CD1c-positive myeloid dendritic cell (primary cell): ENCODE measurements around the gene ENTHD1.

ENCODE experiments used
- DNase-seq: peaks from one replicate; pipeline ENCODE4 v3.0.0-alpha.2; 2016; ENCODE audit errors: extremely low spot score

The ENTHD1 gene, protein sequence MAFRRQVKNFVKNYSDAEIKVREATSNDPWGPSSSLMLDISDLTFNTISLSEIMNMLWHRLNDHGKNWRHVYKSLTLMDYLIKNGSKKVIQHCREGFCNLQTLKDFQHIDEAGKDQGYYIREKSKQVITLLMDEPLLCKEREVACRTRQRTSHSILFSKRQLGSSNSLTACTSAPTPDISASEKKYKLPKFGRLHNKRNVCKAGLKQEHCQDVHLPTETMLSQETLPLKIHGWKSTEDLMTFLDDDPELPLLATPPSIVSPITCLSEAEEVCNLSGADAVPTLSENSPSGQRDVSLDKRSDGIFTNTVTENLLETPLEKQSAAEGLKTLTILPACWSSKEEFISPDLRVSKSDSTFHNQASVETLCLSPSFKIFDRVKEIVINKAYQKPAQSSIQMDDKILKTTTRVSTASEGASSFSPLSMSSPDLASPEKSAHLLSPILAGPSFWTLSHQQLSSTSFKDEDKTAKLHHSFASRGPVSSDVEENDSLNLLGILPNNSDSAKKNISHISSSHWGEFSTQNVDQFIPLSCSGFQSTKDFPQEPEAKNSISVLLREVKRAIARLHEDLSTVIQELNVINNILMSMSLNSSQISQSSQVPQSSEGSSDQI

DNA sequence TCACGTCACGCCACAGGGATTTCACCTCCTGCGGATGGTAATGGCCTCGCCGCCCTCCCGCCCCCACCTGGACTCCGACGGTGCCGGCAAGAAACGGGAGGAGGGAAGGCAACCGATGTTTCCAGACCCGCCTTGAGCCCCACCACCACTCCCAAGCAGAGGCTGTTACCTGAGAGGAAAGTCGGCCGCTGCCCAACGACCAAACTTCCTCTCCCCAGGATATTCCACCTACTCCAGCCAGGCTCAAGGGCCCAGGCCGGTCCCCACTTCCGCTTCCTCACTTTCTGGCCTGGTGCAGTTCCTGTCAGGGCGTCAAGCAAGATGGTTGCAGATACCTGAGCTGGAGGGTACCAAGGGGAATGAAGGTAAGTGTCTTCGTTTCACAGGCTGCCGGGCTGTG is at the start of gene ENTHD1:
TSS of gene ENTHD1 (minus strand) at position 235 of the 400 bp plus-strand sequence. CDS start 6,012 bp downstream, outside the sequence.
- DNase-seq, result no peak

DNA sequence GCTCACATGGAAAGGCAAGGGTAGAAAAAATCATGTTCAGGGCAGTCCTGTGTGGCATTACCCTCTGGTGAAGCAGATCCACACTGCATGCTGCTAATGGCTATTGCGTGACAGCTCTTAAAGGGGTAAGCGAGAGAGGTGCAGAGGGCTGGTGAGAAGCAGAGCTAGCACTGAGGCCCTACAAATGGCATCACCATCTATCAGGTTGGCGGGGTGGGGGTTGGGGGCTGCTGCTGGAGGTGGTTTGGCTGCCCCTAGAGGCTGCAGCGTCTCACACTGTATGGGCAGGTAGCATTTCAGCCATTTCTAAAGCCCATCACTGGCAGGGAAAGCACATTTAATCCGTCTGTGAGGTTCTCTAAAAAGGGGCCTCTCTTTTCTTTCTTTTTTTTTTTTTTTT is 49.8 kb upstream of the ENTHD1 start:
- no peak for DNase-seq

DNA sequence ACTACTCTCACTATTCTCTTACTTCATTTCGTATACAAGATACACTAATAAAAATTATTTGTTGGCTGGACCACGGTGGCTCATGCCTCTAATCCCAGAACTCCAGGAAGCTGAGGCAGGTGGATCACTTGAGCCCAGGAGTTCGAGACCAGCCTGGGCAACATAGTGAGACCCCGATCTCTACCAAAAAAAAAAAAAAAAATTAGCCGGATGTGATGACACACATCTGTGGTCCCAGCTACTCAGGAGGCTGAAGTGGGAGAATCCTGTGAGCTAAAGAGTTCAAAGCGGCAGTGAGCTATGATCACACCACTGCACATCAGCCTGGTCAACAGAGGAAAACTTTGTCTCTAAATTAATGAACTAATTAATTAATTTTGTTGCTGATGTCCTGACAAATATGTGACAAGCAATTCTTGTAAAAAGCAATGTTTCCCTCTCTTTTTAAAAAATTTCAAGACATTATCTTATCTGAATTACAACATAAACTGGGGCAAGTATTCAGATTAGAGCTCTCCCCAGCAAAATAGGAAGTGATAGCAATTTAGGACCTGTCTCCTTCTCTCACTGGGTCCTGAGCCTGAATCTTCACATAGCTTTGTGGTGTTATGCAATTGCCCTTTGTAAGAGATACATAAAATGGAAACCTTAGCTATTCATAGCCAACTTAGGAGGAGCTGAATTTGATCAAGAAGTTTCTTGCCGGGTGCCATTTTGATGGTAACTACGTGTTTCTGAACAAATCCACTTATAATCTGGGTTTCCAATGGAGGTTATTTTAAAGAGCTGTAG is 49.1 kb upstream of the ENTHD1 start:
- DNase-seq, result peak; percentile 32

DNA sequence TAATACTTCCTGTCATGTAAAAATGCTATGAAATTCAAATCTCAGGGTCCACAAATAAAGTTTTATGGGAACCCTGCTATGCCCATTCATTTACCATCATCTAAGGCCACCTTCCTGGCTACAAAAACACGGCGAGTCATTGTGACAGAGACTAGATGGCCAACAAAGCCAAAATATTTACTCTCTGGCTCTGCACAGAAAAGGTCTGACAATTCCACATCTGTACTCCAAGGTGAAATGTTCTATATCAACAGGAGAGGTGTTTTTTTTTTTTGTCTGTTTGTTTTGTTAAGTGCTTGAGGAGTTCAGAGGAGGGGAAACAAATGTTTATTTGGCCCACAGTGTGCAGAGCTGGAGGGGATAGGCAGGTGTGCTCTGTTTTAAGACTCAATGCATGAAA is 48.0 kb upstream of the ENTHD1 start:
- DNase-seq, result no peak

DNA sequence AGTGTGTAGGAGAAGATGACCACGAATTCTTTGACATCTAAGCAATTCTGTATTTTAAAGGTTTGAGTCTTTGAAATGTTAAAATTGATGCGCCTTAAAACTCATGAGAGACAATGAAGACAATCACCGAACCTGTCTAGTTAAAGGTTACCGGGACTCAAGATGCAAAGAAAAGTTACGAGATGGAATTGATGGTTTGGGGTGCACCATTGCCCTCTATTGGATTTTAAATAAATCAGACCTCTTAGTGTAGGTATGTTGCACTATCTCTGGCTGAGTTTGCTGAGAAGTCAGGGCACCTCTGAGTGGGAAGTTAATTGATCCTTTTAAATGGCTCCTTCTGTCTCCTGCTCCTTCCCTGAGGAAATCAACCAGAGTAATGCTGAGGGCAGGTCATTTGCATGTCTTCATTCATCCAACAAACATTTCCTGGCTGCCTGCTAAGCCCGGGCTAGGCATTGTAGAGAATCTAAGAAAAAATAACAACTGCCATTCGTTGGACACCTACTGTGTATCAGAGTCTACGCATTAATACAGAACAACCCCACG is 47.3 kb upstream of the ENTHD1 start:
- peak; percentile 38 for DNase-seq

DNA sequence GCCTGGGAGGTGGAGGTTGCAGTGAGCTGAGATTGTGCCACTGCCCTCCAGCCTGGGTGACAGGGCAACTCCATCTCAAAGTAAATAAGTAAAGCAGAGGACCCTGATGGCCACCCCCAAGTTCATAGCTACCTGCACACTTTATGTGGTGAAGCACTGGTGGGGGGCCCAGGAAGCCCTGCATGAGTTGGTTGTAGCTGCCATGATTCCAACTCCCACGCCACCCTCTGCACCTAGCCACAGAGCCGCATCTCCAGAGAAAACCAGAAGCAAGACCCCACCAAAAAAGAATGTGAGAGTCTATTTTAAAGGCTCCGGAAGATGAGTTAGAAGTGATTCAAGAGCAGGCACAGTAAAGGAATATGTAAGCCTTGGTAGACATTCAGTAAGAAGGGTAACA is 46.3 kb upstream of the ENTHD1 start:
- no peak for DNase-seq

DNA sequence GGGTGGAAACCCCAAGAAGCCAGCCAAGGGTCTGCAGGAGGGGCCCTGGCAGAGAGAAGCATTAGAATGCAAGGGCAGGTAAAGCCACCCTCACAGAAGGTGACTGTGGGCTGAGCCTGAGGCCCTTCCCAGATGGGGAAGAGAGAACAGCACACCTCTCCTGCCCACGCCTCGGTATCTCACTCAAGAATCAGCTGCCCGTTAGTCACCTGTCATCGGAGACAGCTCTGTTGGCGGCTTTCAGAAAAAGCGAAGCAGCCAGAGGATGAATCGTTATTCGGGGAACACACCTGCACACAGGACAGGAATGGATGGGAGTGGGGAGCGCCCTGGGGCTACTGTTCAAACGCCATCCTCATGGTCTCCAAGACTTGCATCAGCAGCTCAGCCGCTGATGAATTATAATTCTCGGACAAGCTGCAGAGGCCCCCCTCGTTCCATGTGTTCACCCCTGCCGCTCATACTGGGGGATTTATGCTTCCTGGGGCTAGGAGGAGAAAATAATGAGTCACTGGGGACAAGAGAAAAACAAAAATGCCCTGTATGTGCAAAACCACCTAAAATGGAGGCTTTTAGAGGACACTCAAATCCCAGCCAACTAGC is 45.0 kb upstream of the ENTHD1 start:
- DNase-seq, result no peak

DNA sequence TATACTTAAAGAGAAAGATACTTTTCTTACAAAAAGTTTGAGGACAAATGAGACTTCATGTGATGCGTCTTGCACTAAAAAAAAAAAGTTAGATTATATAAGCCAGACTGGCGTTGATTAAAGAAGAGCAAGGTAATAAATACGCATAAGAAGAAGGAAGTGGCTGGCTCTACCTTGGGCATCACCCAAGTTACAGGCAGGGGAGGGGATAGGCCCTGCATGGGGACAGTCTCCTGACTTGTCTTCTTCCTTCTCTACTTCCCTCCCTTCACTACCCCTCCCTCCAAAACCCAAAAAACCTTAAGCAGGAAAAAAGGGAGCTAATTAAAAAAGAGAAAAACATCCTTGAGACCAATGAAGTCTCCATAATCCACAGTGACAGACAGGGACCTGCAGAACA is 44.3 kb upstream of the ENTHD1 start:
- no peak for DNase-seq

DNA sequence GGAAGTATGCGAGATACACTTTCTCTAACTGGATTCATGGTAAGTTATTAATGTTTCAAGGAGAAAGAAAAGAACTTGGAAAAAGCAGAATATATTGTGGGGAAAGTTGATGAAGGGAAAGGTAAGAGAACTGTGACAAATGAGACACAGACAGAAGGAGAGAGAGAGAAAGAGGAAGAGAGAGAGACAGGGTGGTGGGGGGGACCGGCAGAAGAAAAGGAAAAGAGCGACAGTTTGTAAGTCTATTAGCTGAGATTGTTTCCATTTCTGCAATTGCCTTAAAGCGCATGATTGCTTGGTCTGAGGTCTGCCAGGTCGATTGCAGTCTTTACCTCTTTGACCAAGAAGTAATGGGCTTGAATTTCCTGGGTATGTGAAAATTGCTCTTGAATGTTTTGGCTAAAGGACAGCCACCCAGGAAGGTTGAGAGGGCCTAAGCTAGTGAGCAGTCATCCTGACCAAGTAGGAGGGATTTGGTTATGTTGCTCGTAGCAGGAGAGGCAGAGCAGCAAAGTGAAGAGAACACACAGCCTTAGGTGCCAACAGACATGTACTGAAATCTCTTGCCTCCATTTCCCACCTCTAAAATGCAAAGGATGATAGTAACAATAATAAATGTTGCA is 43.1 kb upstream of the ENTHD1 start:
- DNase-seq, result no peak

DNA sequence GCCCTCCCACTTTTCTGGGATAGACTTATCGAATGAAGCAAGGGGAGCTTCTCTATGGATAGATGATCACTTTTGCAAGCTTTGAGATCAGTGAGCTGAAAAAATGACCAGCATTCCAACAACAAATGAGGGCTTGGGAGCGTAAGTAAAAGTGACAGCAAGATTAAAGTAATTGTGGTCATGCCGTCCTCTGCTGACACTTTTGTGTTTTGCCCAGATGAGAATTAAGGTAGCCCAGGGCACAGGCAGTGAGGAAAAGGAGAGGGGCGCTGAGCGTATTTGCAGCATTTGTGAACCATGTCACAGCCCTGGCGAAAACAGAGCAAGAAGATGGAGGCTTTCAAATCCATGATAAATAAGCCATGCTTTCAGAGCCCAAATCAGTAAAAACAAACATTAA is 42.1 kb upstream of the ENTHD1 start:
- no peak for DNase-seq

DNA sequence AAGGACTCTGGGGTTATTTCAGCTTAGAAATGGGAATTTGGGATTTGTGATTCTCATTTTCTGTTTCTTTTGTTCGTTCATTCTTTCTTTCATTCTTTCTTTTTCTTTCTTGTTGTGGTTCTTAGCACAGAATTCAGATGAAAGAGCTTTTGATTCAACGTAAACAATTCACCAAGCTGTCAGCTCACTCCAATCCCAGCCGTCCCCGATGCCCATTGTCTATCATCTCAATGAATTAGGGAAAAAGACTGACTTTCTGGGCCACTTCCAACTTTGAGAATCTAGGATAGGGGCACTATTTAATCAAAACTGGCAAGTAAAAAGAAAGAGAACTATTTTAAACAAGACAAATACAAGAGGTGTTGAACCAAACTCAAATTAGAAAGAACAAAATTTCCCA is 41.6 kb upstream of the ENTHD1 start:
- DNase-seq, result no peak

DNA sequence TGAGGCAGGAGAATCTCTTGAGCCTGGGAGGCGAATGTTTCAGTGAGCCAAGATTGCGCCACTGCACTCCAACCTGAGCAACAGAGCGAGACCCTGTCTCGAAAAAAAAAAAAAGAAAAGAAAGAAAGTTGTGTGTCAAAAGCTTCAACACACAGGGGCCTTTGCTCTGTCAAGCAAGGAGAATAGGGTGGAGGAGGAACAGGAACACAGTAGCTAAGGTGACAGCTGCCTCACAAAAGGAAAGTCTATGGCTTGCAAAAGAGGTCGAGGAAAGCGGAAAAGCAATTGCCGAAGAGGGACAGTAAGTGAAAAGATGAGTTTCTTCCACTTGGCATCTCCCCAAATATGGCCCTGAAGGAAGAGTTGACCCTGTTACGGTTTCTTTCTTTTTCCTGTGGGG is 40.2 kb upstream of the ENTHD1 start:
- DNase-seq, result no peak

DNA sequence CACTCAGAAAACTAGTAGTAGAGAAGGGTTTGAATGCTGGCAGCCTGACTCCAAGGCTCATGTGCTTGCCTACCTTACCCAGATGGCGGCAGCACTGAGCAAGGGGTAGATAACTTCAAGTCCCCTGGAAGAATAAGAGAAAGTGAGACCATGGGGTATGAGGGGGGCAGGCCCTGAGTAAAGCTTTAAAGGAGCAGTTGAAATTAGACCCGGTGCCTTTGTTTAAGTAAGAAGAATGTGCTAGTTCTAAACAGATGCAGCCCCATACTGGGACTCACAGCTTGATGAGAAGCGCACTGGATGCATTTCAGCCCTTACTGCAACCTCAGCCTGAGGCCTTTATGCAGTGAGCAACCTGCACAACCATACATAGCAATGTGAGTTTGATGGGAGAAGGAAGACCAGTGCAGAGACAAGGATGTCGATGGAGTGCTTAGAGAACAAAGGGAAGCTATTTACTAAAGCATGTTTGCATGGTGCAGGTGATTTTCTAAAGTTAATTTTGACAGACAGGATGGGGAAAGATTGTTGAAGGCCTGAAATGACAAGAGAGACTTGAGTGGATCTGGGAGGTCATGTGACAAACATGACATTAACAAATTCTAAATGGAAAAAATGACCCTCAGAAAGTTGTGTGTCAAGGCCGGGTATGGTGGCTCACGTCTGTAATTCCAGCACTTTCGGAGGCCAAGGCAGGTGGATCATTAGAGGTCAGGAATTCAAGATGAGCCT is 39.5 kb upstream of the ENTHD1 start:
- peak; percentile 44 for DNase-seq

DNA sequence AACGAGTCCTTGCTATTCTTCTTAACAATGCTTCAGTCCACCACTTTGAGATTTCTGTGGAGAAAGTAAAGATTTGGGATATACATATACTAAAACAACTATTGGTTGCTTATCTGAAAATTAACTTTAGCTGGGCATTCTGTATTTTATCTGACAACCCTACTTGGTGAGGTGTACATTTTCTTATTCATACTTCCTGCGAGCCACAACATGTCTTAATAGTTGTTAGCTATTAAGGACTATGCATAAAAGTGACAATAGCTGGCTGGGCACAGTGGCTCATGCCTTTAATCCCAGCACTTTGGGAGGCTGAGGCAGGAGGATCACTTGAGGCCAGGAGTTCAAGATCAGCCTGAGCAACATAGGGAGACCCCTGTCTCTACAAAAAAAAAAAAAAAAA is 38.6 kb upstream of the ENTHD1 start:
- no peak for DNase-seq

DNA sequence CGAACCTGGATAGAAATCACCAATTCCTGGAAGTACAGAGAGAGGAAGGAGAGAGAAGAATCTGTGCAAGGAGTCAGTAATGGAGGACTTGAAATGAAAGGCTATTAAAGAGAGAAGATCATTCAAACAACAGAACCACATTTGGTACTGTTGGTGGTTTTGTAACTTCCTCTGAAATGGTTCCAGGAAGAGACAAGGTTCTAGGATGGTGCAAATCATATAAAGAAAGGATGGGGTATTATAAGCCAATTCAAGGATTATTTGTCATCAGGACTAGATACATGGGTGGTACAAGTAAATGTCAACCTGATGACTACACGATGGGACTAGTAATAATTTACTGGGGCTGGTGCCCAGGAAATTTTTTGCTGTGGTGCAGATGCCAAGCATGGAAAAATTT is 37.7 kb upstream of the ENTHD1 start:
- DNase-seq, result no peak

DNA sequence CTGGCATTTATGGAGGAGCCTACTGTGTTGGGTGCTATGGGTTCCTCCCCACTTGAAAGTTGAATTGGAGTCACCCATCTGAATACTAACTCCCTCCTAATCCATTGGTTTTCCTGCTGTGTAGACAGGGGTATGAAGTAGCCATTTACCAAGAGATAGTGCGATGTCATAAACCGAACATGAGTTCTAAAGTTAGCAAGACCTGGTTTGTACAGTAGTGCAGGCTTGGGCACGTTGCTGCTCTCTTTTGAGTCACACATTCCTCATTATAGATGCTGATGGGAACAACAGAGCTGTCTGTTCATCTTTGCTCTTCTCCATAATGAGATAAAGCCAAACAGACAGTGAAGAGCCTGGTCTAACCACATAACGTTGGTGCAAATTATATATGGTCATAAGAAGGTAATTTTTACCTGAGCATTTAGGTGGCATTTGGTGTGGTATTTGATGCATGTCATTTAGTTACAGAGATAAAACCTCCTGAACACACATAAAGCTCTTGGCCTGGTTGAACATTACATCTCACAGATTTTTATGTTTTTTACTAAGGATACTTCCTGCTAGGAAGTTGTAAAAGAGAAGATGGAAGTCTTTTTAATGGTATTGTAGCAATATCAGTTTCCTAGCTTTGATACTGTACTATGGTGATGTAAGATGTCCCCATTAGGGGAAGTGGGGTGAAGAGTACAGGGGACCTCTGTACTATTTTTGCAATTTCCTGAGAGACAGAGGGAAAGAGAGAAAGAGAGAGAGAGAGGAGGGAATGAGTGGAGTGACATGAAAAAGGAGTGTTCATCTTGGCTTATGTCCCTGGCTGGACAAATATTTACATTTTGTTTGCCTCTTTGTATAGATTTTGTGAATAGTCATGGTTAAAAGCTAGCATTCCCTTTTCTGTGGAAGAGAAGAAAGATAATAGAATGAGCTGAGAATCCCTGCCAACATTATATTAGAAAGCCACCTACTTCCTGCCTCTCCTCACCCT is 35.3 kb upstream of the ENTHD1 start:
- no peak for DNase-seq

DNA sequence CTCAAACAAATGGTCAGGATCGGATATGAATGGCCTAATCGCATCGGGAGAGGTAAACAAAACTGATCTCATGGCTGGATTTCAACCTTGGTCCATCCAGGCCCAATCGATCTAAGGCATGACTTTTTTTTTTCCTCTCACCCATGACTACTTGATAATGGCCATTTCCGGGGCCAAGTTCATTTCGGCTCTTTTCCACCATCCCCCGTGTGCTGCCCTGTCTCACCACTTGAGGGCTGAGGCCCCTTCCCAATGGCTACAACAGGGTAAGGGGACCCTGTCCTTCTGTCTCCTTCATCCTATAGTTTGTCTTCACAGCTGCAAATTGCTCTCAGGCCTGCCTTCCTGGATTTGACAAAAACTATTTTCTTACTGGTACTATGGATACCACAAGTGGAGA is 34.0 kb upstream of the ENTHD1 start:
- DNase-seq, result no peak

DNA sequence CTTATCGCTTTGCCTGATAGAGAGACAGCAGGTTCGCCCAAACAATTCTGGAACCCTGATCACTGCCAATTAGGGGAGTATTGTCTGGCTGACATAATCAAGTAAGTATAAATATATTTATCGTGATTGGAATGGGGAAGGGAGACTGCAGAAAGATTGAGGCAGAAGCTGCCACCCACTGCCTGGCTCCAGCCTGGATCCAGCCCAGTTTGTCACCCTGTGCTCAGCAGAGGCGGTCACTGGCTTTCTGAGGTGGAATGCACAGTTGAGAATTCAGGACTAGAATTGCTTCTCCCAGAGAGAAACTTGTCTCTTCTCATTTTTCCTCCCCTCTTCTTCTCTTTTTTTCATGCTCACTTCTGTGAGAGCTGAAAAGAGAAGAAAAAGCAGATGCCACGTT is 33.2 kb upstream of the ENTHD1 start:
- no peak for DNase-seq

DNA sequence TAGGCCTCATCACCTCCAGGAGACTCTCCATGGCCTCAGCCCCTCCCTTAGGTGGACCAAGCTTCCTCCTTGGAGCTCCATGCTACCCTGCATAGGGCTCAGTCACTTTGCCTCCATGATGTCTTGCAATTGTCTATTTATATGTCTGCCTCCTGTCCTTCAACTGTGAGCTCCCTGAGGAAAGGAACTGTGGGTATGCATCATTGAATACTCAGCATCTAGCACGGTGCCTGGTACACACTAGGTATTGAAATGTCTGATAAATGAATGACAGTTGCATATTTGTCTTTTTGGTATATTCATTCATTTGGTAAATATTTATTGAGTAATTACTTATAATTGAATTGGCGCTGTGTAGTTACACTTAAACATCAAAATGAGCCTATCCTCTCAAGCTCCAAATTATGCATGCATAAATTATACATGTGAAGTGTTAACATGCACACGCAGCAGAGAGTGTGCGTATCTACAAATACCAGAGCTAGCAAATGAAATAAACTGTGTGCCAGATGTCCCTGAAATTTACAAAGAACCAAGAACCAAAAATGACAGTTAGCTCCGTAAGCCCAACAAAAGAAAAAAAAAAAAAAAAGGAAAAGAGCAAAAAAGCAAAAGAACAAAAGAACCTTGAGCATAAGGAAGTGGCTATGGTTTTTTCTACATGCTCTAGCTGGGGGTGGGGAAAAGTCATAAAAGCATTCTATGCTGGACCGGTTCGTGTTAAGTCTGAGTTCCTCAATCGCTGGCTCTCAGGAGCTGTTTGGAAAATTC is 32.5 kb upstream of the ENTHD1 start:
- DNase-seq, result peak; percentile 44
